Measurements from ENCODE around the gene SLC34A2.

DNA sequence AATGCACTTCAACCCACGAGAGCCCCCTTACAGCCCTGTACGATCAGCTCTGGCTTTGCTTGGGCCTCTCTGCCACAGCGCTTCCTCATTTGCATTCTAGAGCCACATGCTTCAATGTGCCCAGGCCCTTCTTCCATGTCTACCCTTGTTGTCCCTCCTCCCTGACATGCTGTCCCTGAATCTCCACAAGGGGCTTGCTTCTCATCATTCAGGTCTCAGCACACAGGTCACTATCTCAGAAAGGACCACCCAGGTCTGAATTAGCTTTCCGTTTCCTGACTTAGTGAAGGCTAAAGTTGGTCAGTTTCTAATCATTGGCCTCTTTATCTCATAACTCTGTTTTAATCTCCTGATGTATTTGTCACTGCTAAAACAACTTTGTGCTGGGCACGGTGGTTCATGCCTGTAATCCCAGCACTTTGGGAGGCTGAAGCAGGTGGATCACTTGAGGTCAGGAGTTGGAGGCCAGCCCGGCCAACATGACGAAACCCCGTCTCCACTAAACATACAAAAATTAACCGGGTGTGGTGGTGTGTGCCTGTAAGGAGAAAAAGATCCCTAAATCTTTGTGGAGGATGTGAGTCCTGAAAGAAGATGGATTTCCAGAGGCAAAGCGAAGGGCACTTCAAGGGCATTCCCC lies 17.9 kb upstream of the SLC34A2 start:
- TF ChIP-seq, protein P1, sequence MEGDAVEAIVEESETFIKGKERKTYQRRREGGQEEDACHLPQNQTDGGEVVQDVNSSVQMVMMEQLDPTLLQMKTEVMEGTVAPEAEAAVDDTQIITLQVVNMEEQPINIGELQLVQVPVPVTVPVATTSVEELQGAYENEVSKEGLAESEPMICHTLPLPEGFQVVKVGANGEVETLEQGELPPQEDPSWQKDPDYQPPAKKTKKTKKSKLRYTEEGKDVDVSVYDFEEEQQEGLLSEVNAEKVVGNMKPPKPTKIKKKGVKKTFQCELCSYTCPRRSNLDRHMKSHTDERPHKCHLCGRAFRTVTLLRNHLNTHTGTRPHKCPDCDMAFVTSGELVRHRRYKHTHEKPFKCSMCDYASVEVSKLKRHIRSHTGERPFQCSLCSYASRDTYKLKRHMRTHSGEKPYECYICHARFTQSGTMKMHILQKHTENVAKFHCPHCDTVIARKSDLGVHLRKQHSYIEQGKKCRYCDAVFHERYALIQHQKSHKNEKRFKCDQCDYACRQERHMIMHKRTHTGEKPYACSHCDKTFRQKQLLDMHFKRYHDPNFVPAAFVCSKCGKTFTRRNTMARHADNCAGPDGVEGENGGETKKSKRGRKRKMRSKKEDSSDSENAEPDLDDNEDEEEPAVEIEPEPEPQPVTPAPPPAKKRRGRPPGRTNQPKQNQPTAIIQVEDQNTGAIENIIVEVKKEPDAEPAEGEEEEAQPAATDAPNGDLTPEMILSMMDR (IDR thresholded peaks at IDR 0.05) = no peak
- no peak for TF ChIP-seq POLR2A (IDR thresholded peaks at IDR 0.05)
